ENCODE measurements around the gene SH2B2. TPM values are rescaled to one million over a fixed set of nuclear protein-coding genes. Genes with fewer than 3 reads are reported as not detected.

SH2B2 gene
- total and polyA plus RNA-seq, 8 donors, result 3.1 to 8.2 (median 3.9) TPM

Small RNA genes within 50 kb of the gene (microRNA-seq; reads per million reads assigned to microRNA genes)
- gene MIR4285, result 0 reads per million in 2 donors

Other genes with a start within 250 kb of the SH2B2 start
- gene SPDYE6, start 69.6 kb downstream of the SH2B2 start, total RNA-seq, result not detected
- 10 to 100 TPM in 1 of 6 donors, 1 to 10 TPM in 5; 2.2 to 10.0 (median 6.8) TPM for gene SPDYE6, start 69.6 kb downstream of the SH2B2 start, polyA plus RNA-seq (ENCODE audit: insufficient read length in 6 of 6)
- gene PRKRIP1, start 109.5 kb downstream of the SH2B2 start, total RNA-seq, result 10 to 100 TPM; 17.1 to 18.8 TPM
- 10 to 100 TPM; 38.6 to 44.9 (median 41.8) TPM for gene PRKRIP1, start 109.5 kb downstream of the SH2B2 start, polyA plus RNA-seq (ENCODE audit: insufficient read length in 6 of 6)
- gene ORAI2, start 146.7 kb downstream of the SH2B2 start, total RNA-seq, result 10 to 100 TPM; 22.3 to 38.2 TPM
- 10 to 100 TPM in 5 of 6 donors, 1 to 10 TPM in 1; 8.8 to 17.4 (median 12.0) TPM for gene ORAI2, start 146.7 kb downstream of the SH2B2 start, polyA plus RNA-seq (ENCODE audit: insufficient read length in 6 of 6)
- 1 to 10 TPM; 8.6 to 9.5 TPM for gene ALKBH4, start 178.0 kb downstream of the SH2B2 start, total RNA-seq
- 10 to 100 TPM; 10.3 to 14.1 (median 11.5) TPM for gene ALKBH4, start 178.0 kb downstream of the SH2B2 start, polyA plus RNA-seq (ENCODE audit: insufficient read length in 6 of 6)
- 10 to 100 TPM; 12.9 to 16.6 TPM for gene LRWD1, start 178.1 kb downstream of the SH2B2 start, total RNA-seq
- gene LRWD1, start 178.1 kb downstream of the SH2B2 start, polyA plus RNA-seq (ENCODE audit: insufficient read length in 6 of 6), result 10 to 100 TPM; 13.0 to 22.2 (median 16.6) TPM
- 10 to 100 TPM; 30.5 to 39.0 TPM for gene POLR2J, start 192.1 kb downstream of the SH2B2 start, total RNA-seq
- gene POLR2J, start 192.1 kb downstream of the SH2B2 start, polyA plus RNA-seq (ENCODE audit: insufficient read length in 6 of 6), result 10 to 100 TPM; 22.4 to 32.6 (median 26.5) TPM
- 10 to 100 TPM; 18.1 to 18.5 TPM for gene RASA4B, start 230.9 kb downstream of the SH2B2 start, total RNA-seq
- gene RASA4B, start 230.9 kb downstream of the SH2B2 start, polyA plus RNA-seq (ENCODE audit: insufficient read length in 6 of 6), result 1 to 10 TPM; 3.0 to 8.8 (median 4.9) TPM